HL-60/S4 treated with phorbol 12-myristate 13-acetate at 8.2 ng/mL for 4 days and 3 days (cell line): ENCODE data around the gene CCDC74A.
"Not testable (repeated sequence)": the region's sequence is repeated elsewhere in the genome, so short reads cannot be mapped to it uniquely, and the experiment has no call there.

Source experiments
- in situ Hi-C: fragments of 300-500 bp; cut with MboI; formaldehyde crosslinking; loops from 2 replicates; pipeline ENCODE4 v1.15.0; 2022; ENCODE audit warnings: low sequenced_read_pairs

The CCDC74A gene

GRCh38 chr2:131521961-131522781 lies 5.5 kb upstream of the CCDC74A start:
- in situ Hi-C loops, result loop anchor here (25.0 kb wide), 1 partner anchor 115 kb away; no protein-coding TSS in a partner anchor

- in situ Hi-C loops, result not testable (repeated sequence)
These were observed 2.4 kb upstream of the CCDC74A start for GRCh38 chr2:131525256-131525655.

- in situ Hi-C loops, result not testable (repeated sequence)
These were observed 1.5 kb downstream of the CCDC74A start for GRCh38 chr2:131528981-131529863.

GRCh38 chr2:131529864-131530445 lies 2.3 kb downstream of the CCDC74A start:
- in situ Hi-C loops, result not testable (repeated sequence)

DNA sequence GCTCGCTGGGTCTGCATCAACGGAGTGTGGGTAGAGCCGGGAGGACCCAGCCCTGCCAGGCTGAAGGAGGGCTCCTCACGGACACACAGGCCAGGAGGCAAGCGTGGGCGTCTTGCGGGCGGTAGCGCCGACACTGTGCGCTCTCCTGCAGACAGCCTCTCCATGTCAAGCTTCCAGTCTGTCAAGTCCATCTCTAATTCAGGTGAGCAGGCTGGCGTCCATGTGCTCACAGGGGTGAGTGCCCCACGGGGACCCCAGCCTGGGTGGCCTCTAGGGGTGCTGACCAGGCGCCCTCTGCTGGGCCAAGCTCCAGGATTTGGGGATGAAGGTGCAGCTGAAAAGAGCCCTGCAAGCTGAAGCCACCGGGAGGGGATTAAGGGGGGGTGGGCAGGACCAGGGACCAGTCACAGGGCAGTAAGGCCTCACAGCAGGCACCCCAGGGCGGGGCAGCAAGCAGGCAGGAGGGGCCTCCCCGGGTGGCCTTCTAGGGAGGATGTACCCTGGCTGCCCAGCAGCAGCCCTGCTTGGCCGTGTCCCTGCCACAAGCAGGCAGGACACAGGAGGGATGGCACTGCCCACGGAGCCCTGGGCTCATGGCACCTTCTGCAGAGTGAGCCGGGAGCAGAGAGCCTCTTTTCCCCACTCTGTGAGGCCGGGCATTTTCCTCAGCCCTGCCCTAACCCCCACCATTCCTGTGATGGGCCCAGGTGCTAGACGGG lies 3.1 kb downstream of the CCDC74A start:
- in situ Hi-C loops, result not testable (repeated sequence)

GRCh38 chr2:131531547-131532185 lies 4.0 kb downstream of the CCDC74A start:
- in situ Hi-C loops, result not testable (repeated sequence)

GRCh38 chr2:131532723-131533608 lies 5.3 kb downstream of the CCDC74A start:
- in situ Hi-C loops, result not testable (repeated sequence)

- in situ Hi-C loops, result not testable (repeated sequence)
These were observed 6.1 kb downstream of the CCDC74A start for GRCh38 chr2:131533609-131534316.

GRCh38 chr2:131534317-131534672 lies 6.6 kb downstream of the CCDC74A start:
- in situ Hi-C loops, result not testable (repeated sequence)

DNA sequence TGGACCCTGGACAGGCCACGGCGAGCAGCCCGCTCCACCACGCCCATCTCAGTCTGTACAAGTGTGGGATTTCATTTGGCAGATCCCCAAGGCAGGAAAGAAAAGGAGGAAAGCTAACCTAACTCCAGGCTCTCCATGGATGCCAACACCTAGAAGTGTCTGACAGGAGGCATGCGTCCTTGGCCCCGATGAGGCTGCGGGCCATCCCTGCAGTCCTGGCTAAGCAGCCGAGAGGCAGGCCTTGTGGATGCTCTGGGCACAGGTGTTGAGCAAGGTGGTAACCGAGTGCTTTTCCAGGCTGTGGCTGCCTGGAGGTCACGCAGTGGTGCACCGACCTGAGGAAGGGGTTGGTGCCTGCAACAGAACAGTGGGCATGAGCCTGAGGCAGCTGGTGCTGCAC lies 7.3 kb downstream of the CCDC74A start:
- in situ Hi-C loops, result not testable (repeated sequence)

- in situ Hi-C loops, result no loop called here
These were observed 7.8 kb downstream of the CCDC74A start for GRCh38 chr2:131535526-131535925.

- in situ Hi-C loops, result not testable (repeated sequence)
These were observed 8.5 kb downstream of the CCDC74A start for GRCh38 chr2:131535951-131536826.

GRCh38 chr2:131536841-131537240 lies 9.2 kb downstream of the CCDC74A start:
- in situ Hi-C loops, result not testable (repeated sequence)

- in situ Hi-C loops, result not testable (repeated sequence)
These were observed 11.2 kb downstream of the CCDC74A start for GRCh38 chr2:131538856-131539255.

DNA sequence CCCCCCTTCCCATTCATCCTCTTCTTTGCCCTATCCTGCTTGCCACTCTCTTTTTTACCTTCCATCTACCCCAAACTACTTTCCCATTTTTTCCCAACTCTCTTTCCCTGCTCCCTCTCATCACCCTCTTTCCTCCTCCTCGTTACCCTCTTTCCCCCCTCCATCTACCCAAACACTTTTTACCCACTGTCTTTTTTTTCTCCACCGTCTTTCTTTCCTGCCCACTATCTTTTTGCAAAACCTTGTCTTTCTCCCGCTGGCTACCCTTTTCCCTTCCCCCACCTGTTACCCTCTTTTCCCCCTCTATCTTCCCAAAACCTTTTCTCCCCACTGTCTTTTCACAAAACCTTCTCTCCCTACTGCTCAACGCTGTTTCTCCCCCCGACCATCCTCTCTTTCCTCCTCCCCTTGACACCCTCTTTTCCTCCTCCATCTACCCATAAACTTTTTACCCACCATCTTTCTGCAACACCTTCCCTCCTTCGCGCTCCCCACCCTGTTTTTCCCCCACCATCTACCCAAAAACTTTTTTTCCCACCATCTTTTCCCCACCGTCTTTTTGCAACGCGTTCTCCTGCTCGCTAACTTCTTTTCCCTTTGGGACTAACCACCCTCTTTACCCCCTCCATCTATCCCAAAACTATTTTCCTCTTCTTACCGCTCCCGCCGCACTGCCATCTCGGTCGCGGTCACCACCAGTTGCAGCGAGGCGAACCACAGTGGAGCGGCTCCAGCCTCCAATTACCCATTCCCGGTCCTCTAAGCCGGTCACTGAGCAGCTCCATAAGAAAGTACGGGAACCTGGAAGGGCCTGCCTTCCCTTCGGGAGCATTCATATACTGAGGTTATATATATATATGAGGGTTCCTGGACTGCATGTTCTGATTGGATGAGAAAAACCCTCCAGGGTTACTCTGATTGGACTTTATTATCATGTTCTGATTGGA lies 15.0 kb downstream of the CCDC74A start:
- in situ Hi-C loops, result no loop called here

DNA sequence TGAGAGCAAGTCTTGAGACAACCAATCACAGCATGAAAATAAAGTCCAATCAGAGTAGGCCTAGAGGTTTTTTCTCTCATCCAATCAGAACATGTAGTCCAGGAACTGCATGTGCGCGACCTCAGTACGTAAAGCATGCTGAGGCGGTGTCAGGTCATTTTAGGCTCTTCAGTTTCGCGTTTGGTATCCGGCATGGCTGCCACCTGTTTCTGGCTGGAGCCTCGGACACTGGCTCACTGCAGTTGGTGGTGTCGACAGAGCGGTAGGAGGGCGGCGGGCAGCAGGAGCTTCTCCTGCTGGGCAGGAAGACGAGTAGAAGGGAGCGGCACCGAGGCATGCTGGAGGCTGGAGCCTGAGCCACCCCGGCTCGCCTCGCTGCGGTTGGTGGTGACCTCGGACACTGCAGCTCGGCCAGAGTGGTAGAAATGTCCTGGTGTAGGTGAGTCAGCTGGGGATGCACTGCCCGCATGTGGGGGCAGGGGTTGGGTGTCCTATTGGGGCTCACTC lies 15.8 kb downstream of the CCDC74A start:
- in situ Hi-C loops, result no loop called here
